Sciatic nerve (tissue), 2 donors: Measurements from ENCODE around the gene CCT6B. TPM values are rescaled to one million over a fixed set of nuclear protein-coding genes. Genes with fewer than 3 reads are reported as not detected.
"Not testable (repeated sequence)": the region's sequence is repeated elsewhere in the genome, so short reads cannot be mapped to it uniquely, and the experiment has no call there.

Source experiments
- ATAC-seq: fragments of 200-7000 bp; cut with Tn5 transposase; one replicate; pipeline ENCODE4 v1.9.1; 2020; ENCODE audit warnings: mild to moderate bottlenecking, moderate library complexity
- DNase-seq: peaks from one replicate; pipeline ENCODE4 v3.0.0-alpha.2; 2020; ENCODE audit warnings: low spot score
- intact Hi-C: fragments of 100-400 bp; cut with DNase I; formaldehyde crosslinking; loops from one replicate; pipeline ENCODE4 v1.14.2; 2022
- total RNA-seq: library from RNA; stranded (reverse); fragmentation: NEBNext Ultra II Directional; extraction: Animal tissue kit (Norgen Biotek cat#: 25700); gene quantifications from one replicate; pipeline ENCODE4 v1.2.1, GENCODE V29; 2021
- donor health status: DM: no; HTN: no; CAD: no.
- donor health status: DM: no; HTN: no; CAD: no.

CCT6B gene
- total RNA-seq, 1 donor from 2014 or later = 2.9 TPM

DNA sequence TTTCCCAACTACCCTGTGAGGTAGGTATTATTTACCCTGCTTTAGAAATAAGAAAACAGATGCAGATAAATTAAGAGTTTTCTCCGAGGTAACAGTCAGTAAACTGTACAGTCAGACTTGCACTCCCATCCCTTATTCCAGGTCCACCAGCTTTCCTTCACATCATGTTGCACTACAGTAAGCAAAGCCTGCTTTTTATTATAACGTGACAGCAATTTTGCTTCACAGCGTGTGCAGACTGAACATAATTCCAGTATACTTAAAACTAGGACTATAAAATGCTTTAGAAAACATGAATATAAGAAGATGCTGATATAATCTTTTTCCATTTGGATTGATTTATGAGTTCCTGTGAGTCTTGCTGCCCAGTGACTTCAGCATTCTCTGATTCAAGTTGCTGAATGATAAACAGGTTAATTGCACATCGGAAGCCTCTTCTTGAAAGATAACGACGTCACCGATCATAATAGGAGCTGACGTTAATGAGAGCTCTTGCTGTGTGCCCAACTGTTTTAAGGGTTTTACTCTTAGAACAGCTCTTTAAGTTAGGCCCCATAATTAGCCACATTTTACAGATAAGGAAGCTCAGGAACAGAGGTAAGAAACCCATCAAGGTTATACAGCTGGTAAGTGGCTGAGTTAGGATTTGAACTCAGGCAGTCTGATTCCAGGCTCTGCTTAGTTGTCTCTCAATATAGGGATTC lies 20.4 kb upstream of the CCT6B start:
- intact Hi-C loops = no loop called here
- DNase-seq (no peak), ATAC-seq (no peak)

DNA sequence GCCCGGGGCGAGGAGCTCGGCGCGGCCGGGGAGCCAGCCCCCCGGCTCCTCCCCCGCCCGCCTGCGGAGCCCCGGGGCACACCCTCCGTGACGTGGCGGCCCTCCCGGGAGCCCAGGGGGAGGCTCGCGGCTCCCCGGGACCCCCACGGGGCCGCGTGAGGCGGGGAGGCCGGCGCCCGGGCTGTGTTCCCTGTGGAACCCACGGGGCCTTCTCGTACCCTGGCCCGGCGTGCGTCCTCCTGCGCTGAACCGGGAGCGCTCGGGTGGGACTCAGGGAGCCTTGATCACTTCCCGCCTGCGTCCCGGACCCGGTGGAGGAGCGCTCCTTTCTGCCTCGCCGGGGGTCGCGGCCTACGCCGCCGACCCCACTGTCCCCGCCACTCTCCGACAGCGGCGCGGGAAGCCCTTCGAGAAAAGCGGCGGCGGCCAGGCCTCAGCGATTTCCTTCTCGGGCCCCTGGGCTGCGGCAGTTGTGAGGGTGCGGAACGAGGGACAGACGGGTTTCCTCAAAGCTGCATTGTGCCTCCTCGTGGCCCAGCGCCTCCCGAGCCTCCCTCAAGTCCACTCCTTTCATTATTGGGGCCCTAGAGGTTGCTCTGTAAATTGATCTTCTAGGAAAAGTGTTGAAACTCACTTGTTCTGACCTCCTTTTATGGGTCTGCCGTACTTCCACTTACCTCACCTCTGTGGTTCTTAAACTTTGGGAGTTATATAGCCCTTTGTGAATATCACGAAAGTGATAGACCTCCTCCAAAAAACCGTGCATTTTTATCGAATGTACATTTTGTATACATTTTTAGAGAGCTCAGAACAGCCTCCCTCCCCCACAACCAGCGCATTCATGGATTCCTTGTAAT lies 19.6 kb upstream of the CCT6B start:
- DNase-seq (peak; percentile 84), ATAC-seq (peak; percentile 89)
- intact Hi-C loops = no loop called here

DNA sequence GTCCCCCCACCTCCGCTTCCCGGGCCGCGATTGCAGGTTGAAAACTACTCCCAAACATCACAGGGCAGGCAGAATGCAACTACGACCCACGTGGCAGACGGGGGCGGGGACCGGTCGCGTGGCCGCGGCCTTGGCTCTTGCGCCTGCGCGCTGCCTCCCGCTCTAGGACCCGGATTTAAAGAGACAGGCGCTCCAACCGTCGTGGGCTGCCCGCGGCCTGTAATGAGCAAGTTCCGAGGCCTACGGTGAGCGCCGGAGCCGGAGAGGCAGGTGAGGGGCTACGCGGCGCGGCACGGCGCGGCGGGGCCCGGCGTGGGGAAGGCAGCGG lies 19.1 kb upstream of the CCT6B start, which contains the start of gene LIG3:
LIG3 (plus strand) TSS at position 160 of the 328 bp plus-strand sequence. CDS start 2,494 bp downstream, outside the sequence.
- peak; percentile 97 for ATAC-seq
- intact Hi-C loops = no loop called here
- DNase-seq = peak; percentile 97

DNA sequence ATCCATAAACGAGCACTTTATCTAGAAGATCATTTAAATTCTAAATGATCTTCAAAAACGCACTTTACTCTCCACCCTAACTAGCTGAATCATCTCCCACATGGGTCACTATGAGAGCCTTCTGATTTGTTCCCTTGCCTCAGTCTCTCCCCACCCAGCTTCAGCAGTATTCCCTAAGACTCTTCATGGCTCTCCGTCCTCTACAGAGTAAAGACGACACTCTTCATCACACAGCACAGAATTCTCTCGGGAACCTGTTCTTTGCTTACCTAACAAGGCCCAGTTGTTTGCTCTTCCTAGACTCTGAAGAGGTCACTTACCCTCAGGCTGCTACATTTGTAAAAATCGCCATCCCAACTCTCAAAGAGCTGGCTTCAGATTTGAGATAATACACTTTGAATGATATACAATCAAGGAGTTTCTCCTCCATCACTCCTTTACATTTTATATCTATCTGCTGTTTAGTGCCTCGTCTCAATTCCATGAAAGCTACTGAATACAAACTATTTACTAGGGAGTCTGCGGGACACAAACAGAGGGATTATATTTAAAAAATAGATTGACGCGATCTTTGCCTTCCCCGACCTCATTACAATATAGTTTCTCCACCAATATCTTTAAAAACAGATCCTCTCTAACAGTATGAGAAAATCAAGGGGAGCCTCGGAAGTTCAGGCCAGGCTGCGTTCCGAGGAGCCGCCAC lies 18.5 kb upstream of the CCT6B start:
- no peak for DNase-seq
- intact Hi-C loops = no loop called here

DNA sequence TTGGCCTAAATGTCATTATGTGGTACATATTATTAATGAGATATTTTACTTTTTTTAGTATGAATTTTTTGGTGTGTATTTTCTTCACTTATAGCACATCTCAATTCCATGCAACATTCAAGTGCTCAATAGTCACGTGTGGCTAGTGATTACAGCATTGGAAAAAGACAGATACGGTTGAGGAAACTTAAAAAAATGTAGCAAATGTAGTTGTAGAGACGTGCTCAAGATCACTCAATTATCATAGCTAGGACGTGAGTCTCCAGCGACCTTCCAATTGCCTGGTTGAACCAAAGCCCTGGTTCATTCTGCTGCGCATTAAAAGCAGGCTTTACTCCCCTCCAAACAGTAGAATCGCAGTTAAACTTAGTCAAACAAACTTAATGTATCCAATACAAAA lies 17.9 kb upstream of the CCT6B start:
- intact Hi-C loops = no loop called here
- DNase-seq (no peak), ATAC-seq (no peak)

More for the DNA sequence above, 18.5 kb upstream of the CCT6B start:
- ATAC-seq = peak; percentile 18

DNA sequence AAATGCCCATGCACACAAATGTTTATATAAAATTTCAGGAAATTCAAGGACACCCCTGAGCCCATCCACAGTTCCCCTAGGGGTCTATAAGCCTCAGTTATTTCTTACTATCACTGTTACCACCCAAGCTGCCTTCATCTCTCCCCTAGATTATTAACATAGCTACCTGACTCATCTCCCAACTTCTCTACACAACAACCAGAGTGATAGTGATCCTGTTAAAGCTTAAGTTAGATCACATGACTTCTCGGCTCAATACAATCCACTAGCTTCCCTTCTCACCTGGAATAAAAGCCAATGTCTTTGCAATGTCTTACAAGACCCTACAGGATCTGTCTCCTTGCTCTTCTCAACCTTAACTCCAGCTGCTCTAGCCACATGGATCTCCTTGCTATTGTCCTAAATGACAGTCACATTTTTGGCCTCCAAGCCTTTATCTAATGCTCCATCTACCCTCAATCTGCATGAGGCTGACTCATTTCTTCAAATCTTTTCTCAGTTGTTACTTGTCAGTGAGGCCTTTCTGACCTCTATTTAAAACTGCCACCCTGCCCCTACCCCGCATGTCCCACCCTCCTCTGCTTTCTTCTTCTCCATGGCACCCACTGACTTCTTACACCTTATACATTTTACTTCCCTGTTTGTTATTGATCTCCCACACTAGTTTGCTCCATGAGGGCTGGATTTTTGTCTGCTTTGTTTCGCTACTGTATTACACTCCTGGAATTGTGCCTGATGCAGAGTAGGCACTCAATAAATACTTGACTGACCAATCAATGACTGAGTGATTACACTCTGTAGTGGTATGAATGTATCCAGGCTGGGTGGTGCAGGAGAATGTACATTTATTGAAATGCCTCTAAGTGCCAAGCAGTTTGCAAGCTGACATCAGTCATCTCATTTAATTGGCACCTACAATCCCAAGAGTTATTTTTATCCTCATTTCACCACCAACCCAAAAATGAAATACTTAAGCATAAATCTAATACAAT lies 13.8 kb upstream of the CCT6B start:
- no peak for ATAC-seq
- DNase-seq = no peak
- intact Hi-C loops = no loop called here

DNA sequence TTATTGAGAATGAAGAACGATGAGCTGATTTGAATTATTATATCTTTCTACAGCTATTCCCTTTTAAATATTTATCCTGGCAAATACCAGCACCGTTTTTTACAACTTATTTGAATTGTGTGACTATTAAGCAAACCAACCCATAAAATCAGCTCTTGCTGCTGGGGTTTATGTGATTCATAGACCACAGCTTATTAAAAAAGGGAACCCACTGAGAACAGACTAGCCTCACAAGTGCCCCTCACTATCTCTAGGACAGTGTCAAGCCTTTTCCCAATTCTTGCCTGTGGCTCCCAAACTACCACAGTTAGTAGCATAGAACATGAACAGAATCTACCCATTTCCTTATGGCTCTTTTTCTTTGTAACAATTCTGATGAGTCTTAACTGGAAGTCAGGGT lies 12.9 kb upstream of the CCT6B start:
- ATAC-seq (no peak), DNase-seq (no peak)
- intact Hi-C loops = no loop called here

DNA sequence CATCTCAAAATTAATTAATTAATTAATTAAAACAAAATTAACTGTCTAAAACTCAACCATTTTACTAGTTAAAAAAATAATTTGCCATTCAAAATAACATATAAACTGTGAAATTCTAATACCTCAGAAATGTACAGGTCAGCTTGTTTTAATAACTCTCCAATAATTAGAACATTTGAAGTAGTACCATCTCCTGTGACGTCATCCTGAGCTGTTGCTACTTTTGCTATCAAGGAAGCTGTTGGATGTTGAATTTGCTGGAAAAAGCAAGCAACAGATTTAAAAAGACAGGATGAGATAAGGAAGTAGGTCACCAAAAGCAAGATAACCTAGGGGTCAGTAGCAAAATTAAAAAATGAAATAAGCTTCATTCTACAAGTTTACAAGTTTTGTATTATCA lies 2.8 kb downstream of the CCT6B start:
- no peak for DNase-seq
- ATAC-seq = no peak
- intact Hi-C loops = no loop called here

DNA sequence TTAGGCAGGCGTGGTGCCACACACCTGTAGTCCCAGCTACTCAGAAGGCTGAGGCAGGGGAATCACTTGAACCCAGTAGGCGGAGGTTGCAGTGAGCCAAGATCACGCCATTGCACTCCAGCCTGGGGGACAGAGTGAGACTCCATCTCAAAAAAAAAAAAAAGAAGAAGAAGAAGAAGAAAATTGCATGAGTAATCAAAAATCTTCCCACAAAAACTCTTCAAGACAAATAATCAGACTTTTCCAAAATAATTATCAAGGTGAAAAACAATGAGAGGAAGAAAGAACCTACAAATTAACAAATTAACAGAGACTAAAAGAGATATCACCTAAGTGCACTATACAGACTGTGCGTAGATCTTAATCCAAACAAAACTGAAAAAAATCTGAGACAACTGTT lies 10.5 kb downstream of the CCT6B start:
- intact Hi-C loops, DNase-seq, ATAC-seq: not testable (repeated sequence)

DNA sequence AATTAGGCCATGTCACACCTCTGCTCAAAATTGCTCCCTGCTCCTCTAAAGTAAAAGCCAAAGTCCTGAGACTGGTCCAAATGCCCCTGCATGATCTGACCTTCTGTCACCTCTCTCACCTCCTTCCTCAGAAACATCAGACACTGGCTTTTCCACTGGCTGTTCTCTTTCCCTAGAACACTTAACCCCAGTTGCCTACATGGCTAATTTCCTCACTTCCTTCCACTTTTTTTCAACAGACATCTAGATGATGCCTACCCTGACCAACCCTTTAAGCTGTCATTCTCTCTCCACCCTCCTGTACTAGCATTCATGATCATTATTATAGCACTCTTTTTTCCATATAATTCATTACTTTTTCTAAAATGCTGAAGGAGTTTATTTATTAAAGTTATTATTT lies 31.0 kb downstream of the CCT6B start:
- ATAC-seq (no peak), DNase-seq (no peak)
- intact Hi-C loops = loop anchor here (10.0 kb wide), 1 partner anchor 505 kb away; the partner anchor contains the start of gene SLFN12

DNA sequence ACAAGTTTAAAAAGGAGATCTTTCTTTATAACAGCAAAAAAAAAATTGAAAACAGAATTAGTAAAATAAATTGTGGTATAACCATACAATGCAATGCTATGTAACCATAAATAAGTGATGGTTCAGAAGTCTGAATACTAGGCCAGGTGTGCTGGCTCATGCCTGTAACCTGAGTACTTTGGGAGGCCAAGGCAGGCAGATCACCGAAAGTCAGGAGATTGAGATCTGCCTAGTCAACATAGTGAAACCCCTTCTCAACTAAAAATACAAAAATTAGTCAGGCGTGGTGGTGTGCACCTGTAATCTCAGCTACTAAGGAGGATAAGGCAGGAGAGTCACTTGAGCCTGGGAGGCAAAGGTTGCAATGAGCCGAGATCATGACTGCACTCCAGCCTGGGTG lies 34.6 kb downstream of the CCT6B start:
- DNase-seq (no peak), ATAC-seq (no peak)
- intact Hi-C loops = no loop called here

DNA sequence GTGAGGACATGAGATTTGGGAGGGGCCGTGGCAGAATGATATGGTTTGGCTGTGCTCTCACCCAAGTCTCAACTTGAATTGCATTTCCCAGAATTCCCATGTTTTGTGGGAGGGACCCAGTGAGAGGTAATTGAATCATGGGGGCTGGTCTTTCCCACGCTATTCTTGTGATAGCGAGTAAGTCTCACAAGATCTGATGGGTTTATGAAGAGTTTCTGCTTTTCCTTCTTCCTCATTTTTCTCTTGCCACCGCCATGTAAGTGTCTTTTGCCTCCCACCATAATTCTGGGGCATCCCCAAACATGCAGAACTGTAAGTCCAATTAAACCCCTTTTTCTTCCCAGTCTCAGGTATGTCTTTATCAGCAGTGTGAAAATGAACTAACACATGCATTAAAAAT lies 40.6 kb downstream of the CCT6B start:
- DNase-seq (no peak), ATAC-seq (no peak)
- intact Hi-C loops = no loop called here

DNA sequence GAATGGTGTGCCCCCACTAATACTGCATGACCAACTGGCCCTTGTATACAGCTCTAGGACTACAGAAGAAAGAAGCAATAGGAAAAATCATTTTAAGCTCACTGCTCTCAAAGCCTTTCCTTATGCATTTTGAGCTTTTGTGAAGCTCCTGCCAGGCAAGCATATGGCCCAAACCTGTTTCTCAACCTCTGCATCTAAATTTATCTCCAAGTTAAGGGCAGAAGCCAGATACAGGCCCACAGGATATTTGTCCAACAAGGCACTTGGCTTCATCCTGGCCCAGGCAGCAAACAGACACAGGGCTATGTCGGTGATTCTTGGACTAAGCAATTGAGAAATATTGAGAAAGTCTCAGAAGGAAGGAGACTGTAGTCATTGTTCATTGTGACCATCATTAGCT lies 43.9 kb downstream of the CCT6B start:
- DNase-seq = no peak
- no peak for ATAC-seq
- intact Hi-C loops = no loop called here

DNA sequence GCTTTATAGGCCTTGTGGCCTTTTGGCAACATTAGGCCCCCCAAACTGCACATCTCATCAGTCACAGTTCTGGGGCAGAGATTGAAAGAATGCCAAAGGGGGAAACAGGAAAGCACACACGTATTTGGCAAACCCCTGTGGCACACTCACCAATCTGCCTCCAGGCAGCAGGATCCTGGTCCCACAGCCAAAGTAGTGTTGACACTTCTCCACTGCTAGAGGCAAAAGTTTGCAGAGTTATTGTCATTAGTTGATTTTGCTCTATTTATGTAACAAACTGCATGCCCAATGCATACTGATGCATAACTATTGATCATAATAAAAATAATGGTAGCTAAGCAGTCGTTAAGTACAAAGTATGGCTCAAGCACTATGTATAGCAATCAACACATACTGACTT lies 45.1 kb downstream of the CCT6B start:
- no peak for ATAC-seq

DNA sequence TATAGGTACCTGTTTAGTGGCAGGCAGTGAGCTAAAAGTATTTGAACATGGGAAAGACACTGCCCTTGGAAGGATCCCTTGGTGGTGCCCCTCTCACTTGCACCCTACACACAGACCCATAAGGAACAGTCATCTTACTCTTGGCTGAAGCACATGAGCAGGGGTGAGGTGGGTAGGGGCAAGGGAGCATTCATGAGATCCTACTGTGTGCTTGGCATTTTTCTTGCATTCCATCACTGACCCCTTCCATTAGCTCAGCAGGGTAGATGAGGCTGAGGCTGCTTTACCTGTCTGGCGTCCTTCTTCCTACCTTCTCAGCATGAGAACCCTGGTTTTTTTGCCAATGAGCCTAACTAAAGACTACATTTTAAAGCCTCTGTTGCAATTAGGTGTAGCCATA lies 48.3 kb downstream of the CCT6B start:
- DNase-seq = no peak
- ATAC-seq = no peak

More for the DNA sequence above, 45.1 kb downstream of the CCT6B start:
- intact Hi-C loops = no loop called here
- DNase-seq = no peak

DNA sequence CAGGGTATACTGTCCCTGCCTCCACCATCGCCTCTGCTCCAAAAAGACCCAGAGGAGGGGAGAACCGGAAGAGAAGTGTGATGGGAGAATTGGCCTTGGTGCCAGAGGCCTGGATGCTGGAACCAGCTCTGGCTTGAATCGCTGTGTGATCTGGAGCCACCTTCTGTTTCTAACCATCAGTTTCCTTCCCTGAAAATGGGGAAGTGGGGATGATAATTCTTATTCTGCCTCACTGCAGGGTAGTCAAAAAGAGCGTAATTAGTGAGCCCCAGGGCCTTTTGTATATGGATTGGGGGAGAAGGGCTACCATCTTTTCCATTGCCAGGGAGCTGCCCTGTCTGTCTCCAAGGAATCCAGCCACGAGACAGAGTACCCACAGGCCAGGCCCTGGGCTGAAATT lies 52.2 kb downstream of the CCT6B start:
- intact Hi-C loops = no loop called here
- ATAC-seq = no peak
- no peak for DNase-seq

More for the DNA sequence above, 48.3 kb downstream of the CCT6B start:
- intact Hi-C loops = no loop called here

DNA sequence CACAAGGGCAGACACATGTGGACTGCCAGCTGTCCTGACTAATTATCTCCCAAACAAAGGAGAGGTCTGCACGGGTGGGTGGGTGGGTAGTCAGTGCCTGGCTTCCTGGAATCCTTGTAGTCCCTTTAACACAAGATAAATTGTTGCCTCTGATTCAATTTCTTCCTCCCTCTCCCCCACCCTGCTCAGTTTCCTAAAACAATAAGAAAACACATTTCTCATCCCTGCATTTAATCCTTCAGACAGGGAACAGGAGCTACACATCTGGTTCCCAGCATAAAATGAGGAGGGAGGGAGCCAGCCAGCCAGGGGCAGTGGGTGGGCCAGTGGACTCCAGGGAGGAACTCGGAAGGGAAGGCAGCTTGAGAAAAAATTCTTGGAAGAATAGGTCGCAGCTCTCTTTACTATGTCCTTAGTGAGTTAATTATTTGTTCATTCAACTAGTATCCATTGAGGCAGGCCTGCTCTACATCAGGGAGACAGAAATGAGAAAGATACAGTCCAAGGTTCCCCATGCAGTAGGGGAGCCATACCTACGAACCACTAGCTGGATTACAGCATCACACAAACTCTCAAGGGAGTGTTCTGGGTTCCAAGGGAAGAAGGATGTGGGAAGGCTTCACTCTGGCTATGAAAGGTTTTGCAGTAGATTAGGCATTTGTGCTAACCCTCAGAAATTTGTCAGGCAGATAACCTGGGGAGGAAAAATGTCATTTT lies 58.3 kb downstream of the CCT6B start:
- intact Hi-C loops = no loop called here
- DNase-seq (no peak), ATAC-seq (no peak)

DNA sequence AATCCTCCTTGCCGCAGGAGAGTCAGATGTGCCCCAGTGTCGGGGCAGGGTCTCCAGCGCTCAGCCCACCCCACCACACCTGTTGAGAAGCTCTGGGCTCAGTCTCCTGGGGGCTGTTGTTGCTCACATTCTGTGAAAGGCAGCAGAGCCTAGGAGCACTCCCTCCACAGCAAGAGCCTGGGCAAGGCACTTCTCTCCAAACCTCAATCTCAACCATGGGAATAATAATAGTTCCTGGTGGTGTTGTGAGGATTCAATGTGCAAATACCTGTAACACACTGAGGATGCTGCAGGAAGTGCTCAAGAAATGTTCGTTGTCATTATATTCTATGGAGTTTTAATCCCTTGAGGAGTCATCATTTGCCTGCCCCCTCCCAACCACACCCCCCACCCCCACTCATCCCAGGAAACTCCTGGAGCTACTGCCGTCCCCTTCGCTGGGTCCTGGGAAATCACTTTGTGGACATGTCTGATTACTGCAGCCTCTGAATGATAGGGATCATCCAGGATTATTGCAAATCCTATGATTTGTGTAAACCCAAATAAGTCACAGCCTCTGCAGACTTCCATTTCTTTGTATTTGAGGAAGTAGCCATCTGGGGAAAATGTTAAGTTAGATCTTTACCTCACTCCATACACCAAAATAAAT lies 61.5 kb downstream of the CCT6B start:
- intact Hi-C loops = no loop called here
- ATAC-seq (no peak), DNase-seq (no peak)
